Fibroblast of pulmonary artery (primary cell): ENCODE results near the gene IKZF2.

Source experiments
- DNase-seq: peaks from one replicate; pipeline ENCODE4 v3.0.0-alpha.2; 2010; ENCODE audit warnings: low read depth
- H3K4me3 ChIP-seq: replicated peaks from 2 replicates; pipeline ENCODE4 v1.5.1; 2011; ENCODE audit warnings: low read depth, mild to moderate bottlenecking, control low read depth, low read length, moderate library complexity
- CTCF ChIP-seq: IDR thresholded peaks from 2 replicates; pipeline ENCODE4 v1.5.1; 2011; ENCODE audit warnings: mild to moderate bottlenecking, control low read depth, low read length, inconsistent platforms; ENCODE audit errors: missing control alignments

The IKZF2 gene

GRCh38 chr2:213017404-213017803 is 134.0 kb downstream of the IKZF2 start:
- no peak for DNase-seq
- H3K4me3 ChIP-seq, result no peak overlapping the region
- no peak for TF ChIP-seq CTCF

- TF ChIP-seq CTCF, result no peak
- peak; percentile 43 for DNase-seq
- no peak overlapping the region for H3K4me3 ChIP-seq
These were observed 134.4 kb downstream of the IKZF2 start for GRCh38 chr2:213016984-213017351.

GRCh38 chr2:213016166-213016983 is 135.0 kb downstream of the IKZF2 start:
- no peak overlapping the region for H3K4me3 ChIP-seq
- TF ChIP-seq CTCF, result no peak
- no peak for DNase-seq

GRCh38 chr2:213015387-213016165 is 135.8 kb downstream of the IKZF2 start:
- H3K4me3 ChIP-seq, result no peak overlapping the region
- TF ChIP-seq CTCF, result no peak
- no peak for DNase-seq

GRCh38 chr2:213013979-213014378 is 137.4 kb downstream of the IKZF2 start:
- no peak for TF ChIP-seq CTCF
- no peak for DNase-seq

GRCh38 chr2:213011505-213011904 is 139.9 kb downstream of the IKZF2 start:
- no peak for TF ChIP-seq CTCF
- no peak overlapping the region for H3K4me3 ChIP-seq
- DNase-seq, result no peak

More at GRCh38 chr2:213013979-213014378, 137.4 kb downstream of the IKZF2 start:
- no peak overlapping the region for H3K4me3 ChIP-seq
